T1000 (cell line): ENCODE results near the gene SLC35F1.

Experiments used
- DNase-seq: peaks from one replicate; lab custom pipeline; 2025; ENCODE audit warnings: mixed read lengths; lab: John Stamatoyannopoulos, UW

SLC35F1 gene

GRCh38 chr6:118197539-118197938 is 290.5 kb downstream of the SLC35F1 start:
- no peak for DNase-seq

- no peak for DNase-seq
These were observed 291.7 kb downstream of the SLC35F1 start for GRCh38 chr6:118198746-118199145.

- DNase-seq: no peak
These were observed 293.1 kb downstream of the SLC35F1 start for GRCh38 chr6:118200160-118200559.

- DNase-seq: no peak
These were observed 295.5 kb downstream of the SLC35F1 start for GRCh38 chr6:118202517-118202916.

GRCh38 chr6:118203545-118203944 is 296.5 kb downstream of the SLC35F1 start:
- DNase-seq: no peak

- DNase-seq: no peak
These were observed 299.2 kb downstream of the SLC35F1 start for GRCh38 chr6:118206221-118206620.

- DNase-seq: no peak
These were observed 300.9 kb downstream of the SLC35F1 start for GRCh38 chr6:118207947-118208346.

GRCh38 chr6:118212451-118213173 is 305.5 kb downstream of the SLC35F1 start:
- DNase-seq: no peak

GRCh38 chr6:118215269-118215668 is 308.2 kb downstream of the SLC35F1 start:
- no peak for DNase-seq

- peak; percentile 3 for DNase-seq
These were observed 309.7 kb downstream of the SLC35F1 start for GRCh38 chr6:118216751-118217150.

- no peak for DNase-seq
These were observed 311.1 kb downstream of the SLC35F1 start for GRCh38 chr6:118218156-118218555.

- DNase-seq: no peak
These were observed 313.5 kb downstream of the SLC35F1 start for GRCh38 chr6:118220429-118221128.

GRCh38 chr6:118223316-118223715 is 316.3 kb downstream of the SLC35F1 start:
- DNase-seq: no peak

- no peak for DNase-seq
These were observed 321.8 kb downstream of the SLC35F1 start for GRCh38 chr6:118228886-118229285.

- DNase-seq: no peak
These were observed 333.9 kb downstream of the SLC35F1 start for GRCh38 chr6:118240878-118241528.

- no peak for DNase-seq
These were observed 339.3 kb downstream of the SLC35F1 start for GRCh38 chr6:118246406-118246805.

- no peak for DNase-seq
These were observed 341.1 kb downstream of the SLC35F1 start for GRCh38 chr6:118248171-118248570.

- no peak for DNase-seq
These were observed 342.6 kb downstream of the SLC35F1 start for GRCh38 chr6:118249680-118250079.

- DNase-seq: no peak
These were observed 345.4 kb downstream of the SLC35F1 start for GRCh38 chr6:118252474-118252873.

- DNase-seq: no peak
These were observed 346.7 kb downstream of the SLC35F1 start for GRCh38 chr6:118253741-118254140.

- no peak for DNase-seq
These were observed 353.8 kb downstream of the SLC35F1 start for GRCh38 chr6:118260833-118261232.

GRCh38 chr6:118263921-118264486 is 356.9 kb downstream of the SLC35F1 start:
- DNase-seq: no peak

GRCh38 chr6:118269659-118270058 is 362.6 kb downstream of the SLC35F1 start:
- DNase-seq: no peak
